Measurements from ENCODE around the gene MEF2A. TPM values are rescaled to one million over a fixed set of nuclear protein-coding genes. Genes with fewer than 3 reads are reported as not detected.

The MEF2A gene
- total RNA-seq, 1 donor from 2014 or later = 46.3 TPM

- Mint-ChIP-seq H3K4me3 (ENCODE audit: unreplicated experiment) (no peak overlapping the region), H3K4me1 (ENCODE audit: low read depth, unreplicated experiment) (peaks cover 13% of the 10 kb centered on the region), H3K27ac (ENCODE audit: unreplicated experiment) (no peak overlapping the region), H3K9me3 (ENCODE audit: unreplicated experiment) (peaks cover 8% of the 10 kb centered on the region), H3K36me3 (ENCODE audit: low read depth, unreplicated experiment) (peaks cover 28% of the 10 kb centered on the region), H3K27me3 (ENCODE audit: low read depth, unreplicated experiment) (no peaks in the 10 kb centered on the region)
- H3K9ac ChIP-seq (ENCODE audit: low read length) = no peak overlapping the region
- no peak overlapping the region for H2AFZ ChIP-seq (ENCODE audit: low read depth, low read length)
- DNase-seq (ENCODE audit: low read depth) (no peak), FAIRE-seq (no peak)
- H3K27me3 ChIP-seq (ENCODE audit: insufficient read depth, low read length) = no peaks in the 10 kb centered on the region
- H3K4me3 ChIP-seq (ENCODE audit: insufficient read depth, low read depth, low read length) = no peak overlapping the region
- H3K36me3 ChIP-seq (ENCODE audit: insufficient read depth, low read length) = no peaks in the 10 kb centered on the region
- no peaks in the 10 kb centered on the region for H3K79me2 ChIP-seq (ENCODE audit: insufficient read depth, low read length)
- TF ChIP-seq CTCF (IDR thresholded peaks at IDR 0.05; ENCODE audit: insufficient read depth, low read depth, low read length) (no peak), EZH2 (IDR thresholded peaks at IDR 0.05; ENCODE audit: insufficient read depth, low read length) (no peak)
- H3K27ac ChIP-seq (ENCODE audit: low read depth, low read length) = no peak overlapping the region
- H4K20me1 ChIP-seq (ENCODE audit: insufficient read depth, low read length) = peaks cover 19% of the 10 kb centered on the region
- H3K9me3 ChIP-seq (ENCODE audit: insufficient read depth, low read depth, low read length) = peaks cover 12% of the 10 kb centered on the region
- H3K4me1 ChIP-seq (ENCODE audit: insufficient read depth, low read length) = peaks cover 10% of the 10 kb centered on the region
- H3K4me2 ChIP-seq (ENCODE audit: low read length) = no peak overlapping the region
Measured at GRCh38 chr15:99721104-99721778, 155.5 kb downstream of the MEF2A start.

- DNase-seq (ENCODE audit: low read depth) (no peak), FAIRE-seq (no peak)
- Histone ChIP-seq H3K27ac (ENCODE audit: low read depth, low read length) (no peak overlapping the region), H3K9ac (ENCODE audit: low read length) (no peak overlapping the region), H3K4me1 (ENCODE audit: insufficient read depth, low read length) (peaks cover 10% of the 10 kb centered on the region), H2AFZ (ENCODE audit: low read depth, low read length) (no peak overlapping the region), H3K4me2 (ENCODE audit: low read length) (no peak overlapping the region), H3K27me3 (ENCODE audit: insufficient read depth, low read length) (no peaks in the 10 kb centered on the region), H3K9me3 (ENCODE audit: insufficient read depth, low read depth, low read length) (peaks cover 12% of the 10 kb centered on the region), H3K36me3 (ENCODE audit: insufficient read depth, low read length) (no peaks in the 10 kb centered on the region), H3K4me3 (ENCODE audit: insufficient read depth, low read depth, low read length) (no peak overlapping the region), H4K20me1 (ENCODE audit: insufficient read depth, low read length) (peaks cover 19% of the 10 kb centered on the region), H3K79me2 (ENCODE audit: insufficient read depth, low read length) (no peaks in the 10 kb centered on the region)
- no peak overlapping the region for H3K4me3 Mint-ChIP-seq (ENCODE audit: unreplicated experiment)
- peaks cover 13% of the 10 kb centered on the region for H3K4me1 Mint-ChIP-seq (ENCODE audit: low read depth, unreplicated experiment)
- peaks cover 8% of the 10 kb centered on the region for H3K9me3 Mint-ChIP-seq (ENCODE audit: unreplicated experiment)
- TF ChIP-seq CTCF (IDR thresholded peaks at IDR 0.05; ENCODE audit: insufficient read depth, low read depth, low read length) = no peak
- TF ChIP-seq EZH2 (IDR thresholded peaks at IDR 0.05; ENCODE audit: insufficient read depth, low read length) = no peak
- H3K27me3 Mint-ChIP-seq (ENCODE audit: low read depth, unreplicated experiment) = no peaks in the 10 kb centered on the region
- H3K36me3 Mint-ChIP-seq (ENCODE audit: low read depth, unreplicated experiment) = peaks cover 31% of the 10 kb centered on the region
- H3K27ac Mint-ChIP-seq (ENCODE audit: unreplicated experiment) = no peak overlapping the region
Measured at GRCh38 chr15:99721896-99722295, 156.1 kb downstream of the MEF2A start.

GRCh38 chr15:99722406-99722805 lies 156.6 kb downstream of the MEF2A start:
- TF ChIP-seq EZH2 (IDR thresholded peaks at IDR 0.05; ENCODE audit: insufficient read depth, low read length) = no peak
- no peak for TF ChIP-seq CTCF (IDR thresholded peaks at IDR 0.05; ENCODE audit: insufficient read depth, low read depth, low read length)
- Histone ChIP-seq H3K4me1 (ENCODE audit: insufficient read depth, low read length) (peaks cover 10% of the 10 kb centered on the region), H3K27ac (ENCODE audit: low read depth, low read length) (no peak overlapping the region), H3K4me3 (ENCODE audit: insufficient read depth, low read depth, low read length) (no peak overlapping the region), H4K20me1 (ENCODE audit: insufficient read depth, low read length) (peaks cover 19% of the 10 kb centered on the region), H3K4me2 (ENCODE audit: low read length) (no peak overlapping the region), H3K9me3 (ENCODE audit: insufficient read depth, low read depth, low read length) (peaks cover 12% of the 10 kb centered on the region), H2AFZ (ENCODE audit: low read depth, low read length) (no peak overlapping the region), H3K36me3 (ENCODE audit: insufficient read depth, low read length) (no peaks in the 10 kb centered on the region), H3K9ac (ENCODE audit: low read length) (no peak overlapping the region), H3K79me2 (ENCODE audit: insufficient read depth, low read length) (no peaks in the 10 kb centered on the region), H3K27me3 (ENCODE audit: insufficient read depth, low read length) (no peaks in the 10 kb centered on the region)
- FAIRE-seq (no peak), DNase-seq (ENCODE audit: low read depth) (no peak)
- Mint-ChIP-seq H3K4me3 (ENCODE audit: unreplicated experiment) (no peak overlapping the region), H3K36me3 (ENCODE audit: low read depth, unreplicated experiment) (peaks cover 32% of the 10 kb centered on the region), H3K27ac (ENCODE audit: unreplicated experiment) (no peak overlapping the region), H3K27me3 (ENCODE audit: low read depth, unreplicated experiment) (no peaks in the 10 kb centered on the region), H3K9me3 (ENCODE audit: unreplicated experiment) (peaks cover 8% of the 10 kb centered on the region), H3K4me1 (ENCODE audit: low read depth, unreplicated experiment) (peaks cover 13% of the 10 kb centered on the region)
